Osteoblast (primary cell): Measurements from ENCODE around the gene CEP57. TPM values are rescaled to one million over a fixed set of nuclear protein-coding genes. Genes with fewer than 3 reads are reported as not detected.
A peak's percentile ranks its signal among the peaks of the same experiment; 100 is the strongest.

Source experiments
- DNase-seq: peaks from one replicate; pipeline ENCODE4 v3.0.0; 2011; ENCODE audit warnings: low spot score, mixed read lengths; ENCODE audit not compliant: insufficient read length; ENCODE audit errors: missing footprints
- H2AFZ ChIP-seq: 2 replicates; pipeline ENCODE4 v1.6.0; 2011; ENCODE audit warnings: mild to moderate bottlenecking, low read length
- H3K27ac ChIP-seq: 2 replicates; pipeline ENCODE4 v1.5.1; 2011; ENCODE audit warnings: mild to moderate bottlenecking, low read depth, low read length, moderate library complexity
- H3K27me3 ChIP-seq: 2 replicates; pipeline ENCODE4 v1.6.0; 2012; ENCODE audit warnings: mild to moderate bottlenecking, control low read depth, inconsistent platforms, low read length, moderate library complexity; ENCODE audit not compliant: insufficient read depth
- H3K36me3 ChIP-seq: 2 replicates; pipeline ENCODE4 v1.5.1; 2011; ENCODE audit warnings: mild to moderate bottlenecking, low read length, control low read depth, moderate library complexity; ENCODE audit not compliant: insufficient read depth
- H3K4me1 ChIP-seq: 2 replicates; pipeline ENCODE4 v1.5.1; 2011; ENCODE audit warnings: mild to moderate bottlenecking, low read length, control low read depth, moderate library complexity; ENCODE audit not compliant: insufficient read depth
- H3K4me2 ChIP-seq: 2 replicates; pipeline ENCODE4 v1.6.0; 2011; ENCODE audit warnings: mild to moderate bottlenecking, low read length; ENCODE audit not compliant: insufficient read depth
- H3K4me3 ChIP-seq: fragments of 200-600 bp; sonication (generic); 3 replicates; pipeline ENCODE4 v1.5.1; 2012; ENCODE audit warnings: mild to moderate bottlenecking, low read length, inconsistent platforms; ENCODE audit not compliant: insufficient read depth
- H3K79me2 ChIP-seq: 2 replicates; pipeline ENCODE4 v1.6.0; 2012; ENCODE audit warnings: mild to moderate bottlenecking, low read length, control low read depth, inconsistent platforms; ENCODE audit not compliant: insufficient read depth
- H3K9me3 ChIP-seq: 2 replicates; pipeline ENCODE4 v1.5.1; 2011; ENCODE audit warnings: low read depth, low read length, control low read depth
- H4K20me1 ChIP-seq: 2 replicates; pipeline ENCODE4 v1.6.0; 2012; ENCODE audit warnings: mild to moderate bottlenecking, low read length, control low read depth; ENCODE audit not compliant: insufficient read depth
- CTCF ChIP-seq: IDR thresholded peaks from 2 replicates; pipeline ENCODE4 v1.5.1; 2011; ENCODE audit warnings: mild to moderate bottlenecking, low read depth, low read length, moderate library complexity; ENCODE audit errors: extremely low read depth
- total RNA-seq: library from RNA; depleted of rRNA; stranded (reverse); fragments of >200 nt; gene quantifications from 2 replicates; pipeline ENCODE4 v1.2.3, GENCODE V29; 2012

Gene CEP57
- total RNA-seq, 1 donor: 42.7 TPM

- DNase-seq: peak; percentile 95
- Histone ChIP-seq H3K27me3 (no peaks in the 10 kb centered on the region), H3K36me3 (peaks cover 22% of the 10 kb centered on the region), H2AFZ (peak overlapping the region; percentile 58), H3K27ac (peak overlapping the region; percentile 98), H3K79me2 (peaks cover 45% of the 10 kb centered on the region), H3K4me3 (peak overlapping the region; percentile 94), H4K20me1 (no peaks in the 10 kb centered on the region), H3K4me1 (peaks cover 15% of the 10 kb centered on the region), H3K9me3 (no peaks in the 10 kb centered on the region), H3K4me2 (peak overlapping the region; percentile 100)
- peak; percentile 41 for TF ChIP-seq CTCF
These were observed 1.3 kb upstream of the CEP57 start for GRCh38 chr11:95788921-95789505.

DNA sequence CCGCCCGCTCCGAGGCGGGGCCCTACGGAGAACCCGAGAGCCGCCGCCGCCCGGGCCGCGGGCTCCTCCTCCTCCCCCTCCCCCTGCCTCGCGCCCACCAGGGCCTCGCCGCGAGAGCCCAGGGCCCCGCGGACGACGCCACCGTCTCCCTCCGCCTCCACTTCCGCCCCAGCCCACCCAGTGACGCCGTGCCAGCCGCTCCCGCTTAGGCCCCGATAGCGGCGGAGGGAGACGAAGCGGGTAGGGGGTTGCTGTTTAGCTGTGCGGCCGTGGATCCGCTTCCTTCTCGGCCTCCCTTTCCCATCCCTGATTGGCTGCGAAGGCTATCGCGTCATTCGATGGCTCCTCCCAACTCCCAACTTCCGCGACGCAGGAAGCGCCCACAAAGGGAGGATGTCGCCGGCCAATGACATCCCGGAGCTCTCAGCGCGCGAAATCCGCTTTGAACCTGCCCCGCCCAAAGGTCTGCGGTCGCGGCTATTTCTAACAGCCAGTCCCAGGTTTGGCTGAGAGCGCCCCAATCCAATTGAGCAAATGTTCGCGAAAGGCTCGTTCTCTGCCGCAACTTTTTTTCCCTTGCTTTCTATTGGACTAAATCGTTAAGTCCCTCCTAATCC, 684 bp upstream of the CEP57 start, which contains the start of gene FAM76B:
FAM76B (minus strand) TSS at position 277 of the 617 bp plus-strand sequence. CDS start 304 bp downstream, outside the sequence.
- no peak for TF ChIP-seq CTCF
- H3K4me3 ChIP-seq: peak within 1 kb of the TSS; percentile 94
- DNase-seq: peak; percentile 93
- peak within 1 kb of the TSS; percentile 84 for H2AFZ ChIP-seq
- H3K9me3 ChIP-seq: no peaks in the 10 kb centered on the region
- peaks cover 22% of the 10 kb centered on the region for H3K36me3 ChIP-seq
- peak within 1 kb of the TSS; percentile 98 for H3K27ac ChIP-seq
- H3K27me3 ChIP-seq: no peaks in the 10 kb centered on the region
- peak within 1 kb of the TSS; percentile 100 for H3K4me2 ChIP-seq
- peaks cover 51% of the 10 kb centered on the region for H3K79me2 ChIP-seq
- H3K4me1 ChIP-seq: peaks cover 15% of the 10 kb centered on the region
- no peaks in the 10 kb centered on the region for H4K20me1 ChIP-seq

- H3K9me3 ChIP-seq: no peaks in the 10 kb centered on the region
- H3K27ac ChIP-seq: peak overlapping the region; percentile 98
- H3K4me2 ChIP-seq: peak overlapping the region; percentile 100
- peaks cover 15% of the 10 kb centered on the region for H3K4me1 ChIP-seq
- no peaks in the 10 kb centered on the region for H4K20me1 ChIP-seq
- peak overlapping the region; percentile 94 for H3K4me3 ChIP-seq
- H3K79me2 ChIP-seq: peaks cover 60% of the 10 kb centered on the region
- peaks cover 11% of the 10 kb centered on the region for H3K36me3 ChIP-seq
- DNase-seq: peak; percentile 38
- no peaks in the 10 kb centered on the region for H3K27me3 ChIP-seq
- TF ChIP-seq CTCF: no peak
- peak overlapping the region; percentile 84 for H2AFZ ChIP-seq
These were observed 823 bp downstream of the CEP57 start for GRCh38 chr11:95790933-95791708.

- H3K9me3 ChIP-seq: no peaks in the 10 kb centered on the region
- peaks cover 2% of the 10 kb centered on the region for H4K20me1 ChIP-seq
- no peak for DNase-seq
- H3K4me2 ChIP-seq: peak overlapping the region; percentile 100
- H2AFZ ChIP-seq: peak overlapping the region; percentile 84
- peaks cover 64% of the 10 kb centered on the region for H3K79me2 ChIP-seq
- peak overlapping the region; percentile 94 for H3K4me3 ChIP-seq
- no peak for TF ChIP-seq CTCF
- peaks cover 5% of the 10 kb centered on the region for H3K36me3 ChIP-seq
- H3K27ac ChIP-seq: peak overlapping the region; percentile 98
- H3K4me1 ChIP-seq: peaks cover 15% of the 10 kb centered on the region
- no peaks in the 10 kb centered on the region for H3K27me3 ChIP-seq
These were observed 1.4 kb downstream of the CEP57 start for GRCh38 chr11:95791709-95792033.
